IPS DF 4.7 (cell line): ENCODE data around the gene ULK1.

Experiments used
- DNase-seq: peaks from one replicate; pipeline ENCODE4 v3.0.0-alpha.2; 2013; ENCODE audit warnings: low spot score; ENCODE audit errors: extremely low read depth

ULK1 gene

DNA sequence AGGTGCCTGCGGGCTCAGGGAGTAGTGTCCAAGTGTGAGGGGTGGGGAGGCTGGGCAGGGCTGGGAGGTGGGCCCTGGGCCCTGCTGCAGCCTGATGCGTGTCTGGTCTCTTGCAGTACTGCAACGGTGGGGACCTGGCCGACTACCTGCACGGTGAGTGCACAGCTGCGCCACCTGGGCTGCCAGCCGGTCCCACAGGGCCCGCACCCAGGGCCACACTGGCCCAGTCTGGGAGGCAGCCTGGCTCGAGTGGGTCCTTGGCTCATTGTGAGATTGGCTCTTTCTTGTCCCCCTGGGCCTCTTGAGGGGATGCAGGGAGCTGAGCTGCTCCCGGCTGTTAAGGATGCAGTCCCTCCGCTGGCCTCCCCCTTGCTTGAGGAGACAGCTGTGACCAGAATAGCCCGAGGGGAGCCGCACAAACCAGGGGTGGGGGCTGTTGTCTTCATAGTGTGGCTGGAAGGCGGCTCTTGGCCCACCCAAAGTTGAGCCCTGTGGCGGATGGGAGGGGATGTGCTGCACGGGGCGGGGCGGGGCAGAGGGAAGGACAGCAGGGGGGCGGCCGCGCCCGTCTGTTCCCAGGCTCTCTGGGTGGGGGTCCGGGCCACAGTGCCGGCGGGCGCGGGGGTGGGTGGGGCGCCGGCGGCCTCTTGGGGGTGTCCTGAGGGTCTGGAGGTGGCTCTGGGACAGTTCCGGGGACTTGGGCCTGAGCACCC, 13.1 kb downstream of the ULK1 start:
- no peak for DNase-seq

DNA sequence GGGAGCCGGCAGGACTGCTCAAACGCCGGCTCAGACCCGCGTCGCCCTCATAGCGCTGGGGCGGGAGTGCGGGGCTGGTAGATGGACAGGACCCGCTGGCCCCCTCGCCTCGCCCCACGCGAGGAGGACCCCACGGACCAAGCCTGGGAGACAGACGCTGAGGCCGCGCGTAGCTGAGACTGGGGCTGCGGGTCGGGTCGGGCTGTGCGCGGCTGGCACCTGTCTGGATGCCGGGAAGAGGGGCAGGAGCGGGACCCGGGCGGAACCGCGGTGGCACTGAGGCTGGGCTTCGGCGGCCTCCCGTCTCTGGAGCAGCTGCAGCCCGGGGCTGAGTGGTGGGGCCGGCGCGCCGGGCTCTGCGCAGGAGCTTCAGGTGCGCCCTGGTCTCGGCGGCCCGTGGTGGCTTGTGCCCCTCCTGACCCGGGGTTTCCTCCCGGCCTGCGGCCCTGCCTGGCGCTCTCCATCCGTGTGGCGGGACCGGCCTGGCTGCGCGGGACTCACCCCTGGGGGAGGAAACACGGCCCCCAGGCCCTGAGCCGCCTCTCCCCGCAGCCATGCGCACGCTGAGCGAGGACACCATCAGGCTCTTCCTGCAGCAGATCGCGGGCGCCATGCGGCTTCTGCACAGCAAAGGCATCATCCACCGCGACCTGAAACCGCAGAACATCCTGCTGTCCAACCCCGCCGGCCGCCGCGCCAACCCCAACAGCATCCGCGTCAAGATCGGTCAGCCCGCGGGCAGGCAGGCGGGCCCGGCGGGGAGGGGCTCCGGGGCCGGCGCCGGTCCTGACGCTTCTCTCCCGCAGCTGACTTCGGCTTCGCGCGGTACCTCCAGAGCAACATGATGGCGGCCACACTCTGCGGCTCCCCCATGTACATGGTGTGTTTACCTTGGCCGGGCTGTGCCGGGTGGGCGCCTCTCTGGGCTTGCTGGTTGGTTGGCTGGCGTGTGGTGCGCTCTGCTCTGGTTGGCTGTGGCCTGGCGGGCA, 14.0 kb downstream of the ULK1 start:
- DNase-seq, result no peak

DNA sequence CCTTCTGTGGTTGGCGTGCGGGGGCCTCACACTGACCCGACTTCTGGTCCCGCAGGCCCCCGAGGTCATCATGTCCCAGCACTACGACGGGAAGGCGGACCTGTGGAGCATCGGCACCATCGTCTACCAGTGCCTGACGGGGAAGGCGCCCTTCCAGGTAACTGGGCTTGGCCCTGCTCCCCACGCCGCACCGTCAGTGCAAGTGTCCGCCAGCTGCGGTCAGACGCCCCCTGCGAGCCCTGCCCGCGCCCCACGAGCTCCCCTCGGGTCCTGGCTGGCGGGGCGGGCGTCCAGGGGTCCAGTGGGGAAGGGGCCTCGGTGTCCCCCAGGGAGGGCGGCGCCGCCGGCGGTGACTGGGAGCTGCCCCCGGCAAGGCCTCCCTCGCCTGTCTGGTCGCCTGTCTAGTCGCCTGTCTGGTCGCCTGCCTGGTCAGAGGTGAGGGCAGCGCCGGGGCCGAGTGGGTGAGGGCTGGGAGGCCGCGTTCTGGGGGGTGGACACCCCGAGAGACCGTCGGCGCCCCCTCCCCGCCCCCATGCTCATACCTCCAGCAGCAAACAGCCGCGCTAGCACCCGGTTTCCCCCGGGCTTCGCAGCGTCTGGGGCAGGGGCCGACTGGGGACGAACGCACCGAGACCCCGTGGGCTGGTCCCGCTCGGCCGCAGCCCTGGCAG, 14.8 kb downstream of the ULK1 start:
- no peak for DNase-seq

DNA sequence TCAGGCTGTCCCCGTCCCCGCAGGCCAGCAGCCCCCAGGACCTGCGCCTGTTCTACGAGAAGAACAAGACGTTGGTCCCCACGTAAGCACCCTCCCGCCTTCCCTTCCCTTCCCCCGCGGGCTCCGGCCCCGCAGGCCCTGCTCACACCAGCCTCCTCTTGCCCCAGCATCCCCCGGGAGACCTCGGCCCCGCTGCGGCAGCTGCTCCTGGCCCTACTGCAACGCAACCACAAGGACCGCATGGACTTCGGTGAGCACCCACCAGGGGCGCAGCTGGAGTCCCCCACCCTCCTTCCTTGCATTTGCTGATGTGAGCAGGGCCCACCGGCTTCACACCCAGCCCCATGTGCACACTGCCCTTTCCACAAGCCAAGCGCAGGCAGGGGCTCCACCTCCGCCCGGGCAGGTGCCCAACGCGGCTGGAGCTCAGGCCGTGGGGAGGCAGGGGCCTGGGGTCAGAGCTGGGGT, 15.4 kb downstream of the ULK1 start:
- no peak for DNase-seq

DNA sequence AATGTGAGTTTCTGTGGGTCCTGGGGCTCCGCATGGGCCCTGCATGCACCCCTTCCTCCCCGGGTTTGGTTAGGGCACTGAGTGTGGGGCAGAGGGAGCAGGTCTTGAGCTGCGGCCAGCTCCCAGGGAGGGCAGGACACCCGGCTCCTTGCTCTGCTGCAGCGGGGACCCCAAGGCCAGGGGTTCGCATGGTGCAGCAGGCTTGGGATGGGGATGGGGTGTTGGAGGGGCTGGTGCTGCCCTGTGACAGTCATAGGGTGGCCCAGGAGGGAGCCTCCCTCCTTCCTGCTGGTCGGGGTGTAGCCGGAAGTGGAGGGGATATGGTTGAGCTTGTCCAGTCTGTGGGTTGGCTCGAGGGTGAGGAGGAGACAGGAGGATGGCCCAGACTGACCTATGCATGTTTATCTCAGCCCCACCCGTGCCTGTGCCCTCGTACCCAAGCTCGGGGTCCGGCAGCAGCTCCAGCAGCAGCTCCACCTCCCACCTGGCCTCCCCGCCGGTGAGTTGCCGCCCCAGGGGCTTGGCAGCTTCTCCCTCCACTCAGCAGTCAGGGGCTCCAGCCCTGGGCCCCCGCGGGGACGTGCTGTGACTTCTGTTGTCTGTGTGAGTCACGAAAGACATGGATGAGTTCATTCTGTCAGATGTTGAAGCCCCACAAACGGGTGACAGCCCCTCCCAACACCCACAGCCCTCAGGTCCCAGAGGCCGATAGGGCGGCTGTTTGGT, 16.0 kb downstream of the ULK1 start:
- no peak for DNase-seq

DNA sequence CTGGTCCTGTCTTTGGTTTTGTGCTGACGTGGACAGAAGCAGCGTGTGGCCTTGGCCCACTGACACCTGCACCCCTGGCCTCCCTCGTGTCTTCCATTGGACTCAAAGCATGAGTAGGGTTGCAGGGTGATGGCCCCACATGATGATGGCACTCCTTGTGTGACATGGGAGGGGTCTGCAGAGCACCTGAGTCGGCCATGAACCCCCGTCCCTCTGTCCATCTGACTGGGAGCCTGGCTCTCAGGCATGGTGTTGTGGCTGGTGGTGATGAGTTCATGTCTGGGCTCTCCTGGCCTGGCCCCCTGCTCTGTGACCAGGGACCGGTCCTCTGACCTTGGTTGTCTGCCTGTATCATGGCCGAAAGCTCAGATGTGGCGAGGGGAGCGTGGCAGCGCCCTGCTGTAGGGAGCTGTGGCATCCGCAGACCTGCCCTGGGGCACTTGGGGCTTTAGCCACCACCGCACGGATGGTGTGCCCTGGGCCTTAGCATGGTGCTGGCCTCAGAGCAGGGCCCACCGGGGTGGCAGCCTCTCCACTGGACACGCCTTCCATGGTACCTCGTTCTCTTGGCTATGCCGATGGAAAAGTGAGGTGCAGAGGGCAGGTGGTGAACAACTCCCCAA, 16.7 kb downstream of the ULK1 start:
- no peak for DNase-seq

DNA sequence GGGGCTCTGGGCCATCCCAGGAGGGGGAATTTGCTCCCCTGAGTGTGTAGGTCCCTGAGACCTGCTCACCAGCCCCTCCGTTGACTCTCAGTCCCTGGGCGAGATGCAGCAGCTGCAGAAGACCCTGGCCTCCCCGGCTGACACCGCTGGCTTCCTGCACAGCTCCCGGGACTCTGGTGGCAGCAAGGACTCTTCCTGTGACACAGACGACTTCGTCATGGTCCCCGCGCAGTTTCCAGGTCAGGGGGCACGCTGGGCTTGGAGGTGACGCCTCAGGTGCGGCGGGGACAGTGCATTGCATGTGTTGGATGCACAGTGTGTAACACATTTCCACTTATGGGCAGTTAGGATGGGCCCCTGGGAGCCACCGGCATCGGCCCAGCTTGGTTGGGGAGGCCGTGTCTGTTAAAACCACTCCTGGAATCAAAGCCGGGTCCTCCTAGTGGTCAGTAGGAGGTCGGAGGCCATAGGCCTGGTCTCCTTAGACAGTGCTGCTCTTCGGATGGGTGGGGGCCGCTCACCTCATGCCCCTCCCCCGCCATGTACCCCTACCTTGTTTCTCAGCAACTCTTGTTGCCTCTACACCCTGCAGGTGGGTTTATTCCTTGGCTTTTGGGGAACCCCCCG, 17.5 kb downstream of the ULK1 start:
- DNase-seq, result no peak

DNA sequence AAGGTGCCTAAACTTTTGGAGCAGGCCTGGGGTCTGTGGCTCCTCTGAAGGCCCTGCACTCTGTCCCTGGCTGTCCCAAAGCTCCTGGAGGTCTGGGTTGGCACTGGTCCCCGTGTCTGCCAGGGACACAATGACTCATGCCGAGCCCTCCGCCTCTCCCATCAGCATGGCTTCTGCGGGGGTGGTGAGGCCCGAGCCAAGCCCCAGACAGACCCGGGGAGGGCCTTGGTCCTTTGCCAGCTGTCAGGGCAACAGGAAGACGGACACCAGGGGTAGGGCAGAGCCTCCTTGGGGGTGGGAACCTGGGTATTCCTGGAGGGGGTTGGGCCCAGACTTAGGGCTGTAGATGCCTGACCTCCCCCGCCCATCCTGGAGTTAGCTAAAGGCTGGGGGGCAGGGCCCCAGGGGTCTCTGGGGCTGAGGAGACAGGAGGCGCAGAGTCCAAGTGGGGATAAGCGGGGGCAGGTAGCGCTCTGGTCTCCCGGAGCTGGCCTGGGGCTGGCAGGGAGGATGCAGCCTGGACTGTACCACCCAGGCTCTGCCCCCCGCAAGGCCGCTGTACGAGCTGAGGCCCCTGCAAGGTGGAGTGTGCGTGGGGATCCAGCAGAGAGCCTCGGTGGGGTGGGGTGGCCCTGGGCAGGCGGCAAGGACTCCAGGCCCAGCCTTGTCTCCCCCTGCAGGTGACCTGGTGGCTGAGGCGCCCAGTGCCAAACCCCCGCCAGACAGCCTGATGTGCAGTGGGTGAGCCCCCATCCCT, 18.3 kb downstream of the ULK1 start:
- DNase-seq, result no peak

DNA sequence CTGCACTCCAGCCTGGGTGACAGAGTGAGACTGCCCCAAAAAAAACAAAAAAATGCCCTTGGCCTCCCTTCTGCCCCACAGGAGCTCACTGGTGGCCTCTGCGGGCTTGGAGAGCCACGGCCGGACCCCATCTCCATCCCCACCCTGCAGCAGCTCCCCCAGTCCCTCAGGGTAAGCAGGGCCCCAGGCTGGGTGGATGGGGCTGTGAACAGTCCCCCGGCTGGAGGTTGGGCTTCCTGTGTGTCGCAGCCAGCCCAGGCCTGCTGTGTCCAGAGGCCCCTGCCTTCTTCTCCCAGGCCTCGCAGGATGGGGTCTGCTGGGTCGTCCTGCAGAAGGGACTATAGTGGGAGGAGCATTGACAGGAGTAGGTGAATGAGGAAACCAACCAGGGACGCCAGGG, 19.2 kb downstream of the ULK1 start:
- DNase-seq, result no peak

DNA sequence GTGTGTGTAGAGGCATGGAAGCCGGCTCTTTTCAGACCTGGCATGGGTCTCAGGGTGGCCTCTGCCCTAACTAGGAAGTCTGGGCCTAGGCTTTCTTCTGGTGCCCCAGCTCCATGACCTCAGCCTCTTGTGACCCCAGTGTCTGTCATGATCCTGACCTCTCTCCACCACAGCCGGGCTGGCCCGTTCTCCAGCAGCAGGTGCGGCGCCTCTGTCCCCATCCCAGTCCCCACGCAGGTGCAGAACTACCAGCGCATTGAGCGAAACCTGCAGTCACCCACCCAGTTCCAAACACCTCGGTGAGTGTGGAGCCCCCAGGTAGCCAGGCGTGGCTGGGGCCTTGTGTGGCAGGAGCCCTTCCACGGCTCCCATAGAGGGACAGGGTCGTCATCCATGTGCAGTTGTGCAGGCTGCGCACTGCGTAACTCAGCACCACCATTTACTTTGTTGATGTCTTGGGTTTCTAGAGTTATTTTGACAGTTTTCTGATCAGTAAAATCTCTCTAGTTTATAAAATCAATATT, 19.8 kb downstream of the ULK1 start:
- no peak for DNase-seq

DNA sequence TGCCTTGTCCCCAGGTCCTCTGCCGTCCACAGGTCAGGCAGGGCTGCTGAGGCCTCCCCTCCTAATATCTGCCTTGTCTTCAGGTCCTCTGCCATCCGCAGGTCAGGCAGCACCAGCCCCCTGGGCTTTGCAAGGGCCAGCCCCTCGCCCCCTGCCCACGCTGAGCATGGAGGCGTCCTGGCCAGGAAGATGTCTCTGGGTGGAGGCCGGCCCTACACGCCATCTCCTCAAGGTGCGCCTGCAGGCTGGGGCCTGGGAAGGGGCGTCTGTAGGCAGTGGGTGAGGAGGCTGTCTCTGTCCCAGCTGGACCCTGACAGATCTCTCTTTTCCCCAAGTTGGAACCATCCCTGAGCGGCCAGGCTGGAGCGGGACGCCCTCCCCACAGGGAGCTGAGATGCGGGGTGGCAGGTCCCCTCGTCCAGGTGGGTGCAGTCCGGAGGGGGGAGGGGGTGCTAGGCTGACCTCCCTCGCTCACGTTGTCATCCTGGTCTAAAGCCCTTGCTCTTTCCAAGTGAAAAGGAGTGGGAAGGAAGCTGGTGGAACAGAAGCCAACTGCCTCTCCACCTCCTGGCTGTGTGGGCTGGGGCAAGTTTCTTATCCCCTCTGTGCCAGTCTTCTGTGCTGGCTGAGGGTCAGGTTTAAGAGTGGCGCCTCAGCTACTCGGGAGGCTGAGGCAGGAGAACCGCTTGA, 20.7 kb downstream of the ULK1 start:
- DNase-seq, result no peak

DNA sequence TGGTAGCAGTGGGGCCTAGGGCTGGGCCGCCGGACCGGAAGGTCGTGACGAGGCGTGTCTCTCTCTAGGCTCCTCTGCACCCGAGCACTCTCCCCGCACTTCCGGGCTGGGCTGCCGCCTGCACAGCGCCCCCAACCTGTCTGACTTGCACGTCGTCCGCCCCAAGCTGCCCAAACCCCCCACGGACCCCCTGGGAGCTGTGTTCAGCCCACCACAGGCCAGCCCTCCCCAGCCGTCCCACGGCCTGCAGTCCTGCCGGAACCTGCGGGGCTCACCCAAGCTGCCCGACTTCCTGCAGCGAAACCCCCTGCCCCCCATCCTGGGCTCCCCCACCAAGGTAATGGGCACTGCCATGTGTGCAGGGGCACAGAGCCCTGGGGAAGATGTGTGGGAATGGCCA, 21.4 kb downstream of the ULK1 start:
- DNase-seq, result no peak

DNA sequence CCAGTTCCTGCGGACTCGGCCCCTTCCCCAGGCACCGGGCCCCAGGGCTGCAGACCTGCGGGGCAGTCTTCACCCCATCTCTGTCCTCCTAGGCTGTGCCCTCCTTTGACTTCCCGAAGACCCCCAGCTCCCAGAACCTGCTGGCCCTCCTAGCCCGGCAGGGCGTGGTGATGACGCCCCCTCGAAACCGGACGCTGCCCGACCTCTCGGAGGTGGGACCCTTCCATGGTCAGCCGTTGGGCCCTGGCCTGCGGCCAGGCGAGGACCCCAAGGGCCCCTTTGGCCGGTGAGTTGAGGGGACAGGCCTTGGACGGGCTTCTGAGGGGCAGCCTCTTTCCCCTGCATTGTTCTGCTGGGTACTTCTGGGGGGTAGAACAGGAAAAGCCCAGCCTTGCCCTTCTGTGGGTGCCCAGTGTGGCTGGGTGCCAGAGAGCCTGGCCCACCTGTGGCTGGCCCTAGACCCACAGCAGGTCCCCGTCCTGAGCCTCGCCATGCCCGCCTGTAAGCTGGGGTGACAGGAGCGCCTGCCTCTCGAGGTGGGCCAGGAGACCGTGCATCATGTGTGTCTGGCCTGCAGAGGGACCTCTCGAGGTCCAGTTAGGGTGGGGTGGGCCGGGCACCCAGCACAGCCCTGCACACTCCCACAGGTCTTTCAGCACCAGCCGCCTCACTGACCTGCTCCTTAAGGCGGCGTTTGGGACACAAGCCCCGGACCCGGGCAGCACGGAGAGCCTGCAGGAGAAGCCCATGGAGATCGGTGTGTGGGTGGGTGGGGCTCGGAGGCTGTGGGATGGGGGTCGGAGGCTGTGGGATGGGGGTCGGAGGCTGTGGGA, 22.1 kb downstream of the ULK1 start:
- DNase-seq, result no peak

DNA sequence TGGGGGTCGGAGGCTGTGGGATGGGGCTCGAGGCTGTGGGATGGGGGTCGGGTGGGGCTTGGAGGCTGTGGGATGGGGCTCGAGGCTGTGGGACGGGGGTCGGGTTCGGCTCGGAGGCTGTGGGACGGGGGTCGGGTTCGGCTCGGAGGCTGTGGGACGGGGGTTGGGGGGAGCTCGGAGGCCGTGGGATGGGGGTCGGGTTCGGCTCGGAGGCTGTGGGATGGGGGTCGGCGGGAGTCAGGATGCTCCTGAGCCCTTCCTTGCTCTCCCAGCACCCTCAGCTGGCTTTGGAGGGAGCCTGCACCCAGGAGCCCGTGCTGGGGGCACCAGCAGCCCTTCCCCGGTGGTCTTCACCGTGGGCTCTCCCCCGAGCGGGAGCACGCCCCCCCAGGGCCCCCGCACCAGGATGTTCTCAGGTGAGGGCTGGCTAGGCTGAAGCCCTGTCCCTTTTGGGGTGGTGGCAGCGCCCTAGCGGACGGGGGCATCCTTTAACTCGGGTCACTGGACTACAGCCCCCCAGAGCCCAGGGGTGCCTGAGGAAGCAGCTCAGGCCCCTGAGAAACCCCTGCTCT, 22.8 kb downstream of the ULK1 start:
- no peak for DNase-seq

DNA sequence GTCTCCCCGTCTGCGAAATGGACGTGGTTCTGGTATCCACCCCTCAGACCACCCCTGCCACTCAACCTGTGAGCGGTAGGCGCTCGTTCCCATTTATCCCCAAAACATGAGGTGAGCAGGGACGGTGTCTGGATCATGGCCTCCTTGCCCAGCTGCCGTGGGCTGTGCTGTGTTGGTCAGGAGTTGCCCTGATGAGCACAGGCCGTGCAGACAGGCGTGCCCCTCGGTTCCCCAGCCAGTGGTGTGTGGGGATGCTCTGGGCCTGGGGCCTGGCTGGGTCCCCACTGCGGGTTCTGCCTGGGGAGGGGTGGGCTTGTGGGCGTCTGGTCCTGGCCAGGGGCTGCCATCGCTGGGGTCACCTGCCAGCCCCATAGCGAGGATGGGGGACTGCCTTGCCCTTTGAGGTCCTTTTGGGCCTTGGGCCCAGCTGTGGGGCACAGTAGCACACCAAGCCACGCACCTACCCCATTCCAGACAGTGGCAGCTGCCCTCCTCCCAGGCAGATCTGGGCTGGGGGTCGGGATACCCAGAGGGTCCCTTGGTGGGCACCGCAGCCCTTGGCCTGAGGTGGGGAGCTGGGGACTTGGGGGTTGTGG, 23.4 kb downstream of the ULK1 start:
- DNase-seq, result no peak

DNA sequence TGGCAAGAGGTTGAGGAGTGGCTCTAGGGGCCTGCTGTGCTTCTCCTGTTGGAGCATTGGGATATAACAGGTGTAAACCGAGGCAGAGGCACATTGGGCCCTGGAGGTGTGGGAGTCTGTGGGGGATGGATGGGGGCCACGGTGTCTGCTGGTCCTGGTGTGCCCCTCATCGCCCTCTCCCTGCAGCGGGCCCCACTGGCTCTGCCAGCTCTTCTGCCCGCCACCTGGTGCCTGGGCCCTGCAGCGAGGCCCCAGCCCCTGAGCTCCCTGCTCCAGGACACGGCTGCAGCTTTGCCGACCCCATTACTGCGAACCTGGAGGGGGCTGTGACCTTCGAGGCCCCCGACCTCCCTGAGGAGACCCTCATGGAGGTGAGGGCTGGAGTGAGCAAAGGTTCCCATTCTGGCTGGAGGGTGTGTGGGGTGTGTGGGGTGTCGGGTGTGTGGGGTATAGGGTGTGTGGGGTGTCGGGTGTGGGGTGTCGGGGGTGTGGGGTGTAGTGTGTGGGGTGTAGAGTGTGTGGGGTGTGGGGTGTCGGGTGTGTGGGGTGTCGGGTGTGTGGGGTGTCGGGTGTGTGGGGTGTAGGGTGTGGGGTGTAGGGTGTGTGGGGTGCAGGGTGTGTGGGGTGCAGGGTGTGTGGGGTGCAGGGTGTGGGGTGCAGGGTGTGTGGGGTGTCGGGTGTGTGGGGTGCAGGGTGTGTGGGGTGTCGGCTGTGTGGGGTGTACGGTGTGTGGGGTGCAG, 24.1 kb downstream of the ULK1 start:
- DNase-seq, result no peak

DNA sequence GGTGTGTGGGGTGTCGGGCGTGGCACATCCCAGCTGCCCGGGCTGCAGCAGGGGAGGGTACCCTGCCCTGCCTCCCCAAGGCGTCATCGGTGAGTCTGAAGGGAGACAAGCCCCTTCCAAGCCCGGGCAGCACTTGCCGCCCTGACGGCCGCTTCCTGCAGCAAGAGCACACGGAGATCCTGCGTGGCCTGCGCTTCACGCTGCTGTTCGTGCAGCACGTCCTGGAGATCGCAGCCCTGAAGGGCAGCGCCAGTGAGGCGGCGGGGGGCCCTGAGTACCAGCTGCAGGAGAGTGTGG, 24.6 kb downstream of the ULK1 start:
- DNase-seq, result no peak
